Measurements from ENCODE around the gene UNG.
A peak's percentile ranks its signal among the peaks of the same experiment; 100 is the strongest.
"Not testable (repeated sequence)": the region's sequence is repeated elsewhere in the genome, so short reads cannot be mapped to it uniquely, and the experiment has no call there.

UNG gene

GRCh38 chr12:109097435-109098182, at the start of gene UNG:
TSS of gene UNG (plus strand) at chr12:109097597. CDS start at chr12:109097680, 83 bp downstream.
- peak; percentile 92 to 95 for DNase-seq (ENCODE audit: low read depth in 2 of 2)

- DNase-seq (ENCODE audit: low read depth in 2 of 2) = not testable (repeated sequence)
Measured at GRCh38 chr12:109048706-109049105, 48.7 kb upstream of the UNG start.

GRCh38 chr12:109049794-109050193, 47.6 kb upstream of the UNG start:
- not testable (repeated sequence) for DNase-seq (ENCODE audit: low read depth in 2 of 2)

DNA sequence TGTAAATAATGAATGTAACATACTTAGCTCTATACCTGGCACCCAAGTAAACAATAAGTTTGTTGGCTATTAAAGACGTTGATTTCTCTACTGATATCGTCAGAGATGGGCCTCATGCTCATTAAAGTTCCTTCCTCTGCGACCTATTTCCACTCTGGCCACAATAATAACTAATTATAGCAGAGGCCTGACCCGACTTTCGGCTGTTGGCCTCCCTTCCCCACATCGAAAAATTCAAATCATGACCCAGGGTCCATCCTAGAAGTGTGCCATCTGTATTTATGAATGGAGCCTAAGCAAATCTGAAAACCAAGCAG, 45.3 kb upstream of the UNG start:
- DNase-seq (ENCODE audit: low read depth in 2 of 2) = no peak

GRCh38 chr12:109052414-109053323, 44.7 kb upstream of the UNG start, which contains the start of gene USP30:
TSS of gene USP30 (plus strand) at chr12:109052576. CDS start at chr12:109052679, 103 bp downstream.
- DNase-seq (ENCODE audit: low read depth in 2 of 2) = peak; percentile 65 to 78

DNA sequence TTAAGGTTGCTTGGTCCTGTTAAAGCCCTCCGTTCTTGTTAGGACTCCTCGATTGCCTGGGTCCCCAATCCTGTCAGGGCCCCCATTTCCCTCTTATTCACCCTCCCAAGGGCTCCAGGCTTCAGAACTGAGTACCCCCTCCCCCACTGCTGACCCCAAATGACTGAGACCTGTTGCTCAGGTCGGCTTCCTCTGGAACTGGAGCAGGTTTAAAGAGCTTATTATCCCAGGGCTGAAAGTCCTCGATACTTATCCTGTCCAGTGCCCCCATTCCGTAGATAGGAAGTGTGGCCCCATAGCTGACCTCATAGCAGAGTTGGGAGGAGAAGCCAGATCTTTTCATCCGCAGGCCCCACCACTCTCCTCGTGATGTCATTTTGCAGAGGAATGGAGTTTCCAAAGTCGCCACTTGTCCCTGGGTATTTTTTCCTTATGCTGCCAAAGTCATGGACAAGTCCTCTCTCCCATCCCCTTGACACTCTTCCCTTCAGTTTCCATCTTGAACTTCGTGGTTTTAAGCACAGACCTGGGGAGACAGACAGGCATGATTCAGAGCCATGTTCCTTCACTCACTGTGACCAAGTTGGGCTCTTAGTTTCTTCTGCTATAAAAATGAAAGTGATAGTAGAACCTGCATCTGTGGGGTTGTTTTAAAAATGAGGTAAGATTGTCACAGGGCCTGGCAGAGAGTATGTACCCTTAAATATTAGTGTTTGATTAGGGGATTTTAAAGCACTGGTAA, 43.8 kb upstream of the UNG start:
- no peak for DNase-seq (ENCODE audit: low read depth in 2 of 2)

GRCh38 chr12:109054124-109054513, 43.3 kb upstream of the UNG start:
- DNase-seq (ENCODE audit: low read depth in 2 of 2) = not testable (repeated sequence)

DNA sequence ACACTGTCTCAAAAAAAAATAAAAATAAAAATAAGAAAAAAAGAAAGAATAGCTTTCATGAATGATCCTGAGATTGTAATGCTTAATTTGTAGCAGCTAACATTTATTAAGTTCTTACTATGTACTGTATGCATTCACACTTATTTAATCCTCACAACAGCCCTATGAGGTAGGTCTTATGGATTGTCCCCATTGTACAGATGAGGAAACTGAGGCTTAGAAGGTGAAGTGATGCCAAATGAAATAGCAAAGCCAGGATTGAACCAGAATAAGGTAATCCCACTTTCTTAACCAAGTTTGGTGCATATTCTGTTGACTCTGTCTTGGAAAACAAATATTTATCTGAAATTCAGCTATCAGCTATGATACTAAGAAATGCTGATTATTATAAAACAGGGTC, 42.9 kb upstream of the UNG start:
- DNase-seq (ENCODE audit: low read depth in 2 of 2) = no peak

DNA sequence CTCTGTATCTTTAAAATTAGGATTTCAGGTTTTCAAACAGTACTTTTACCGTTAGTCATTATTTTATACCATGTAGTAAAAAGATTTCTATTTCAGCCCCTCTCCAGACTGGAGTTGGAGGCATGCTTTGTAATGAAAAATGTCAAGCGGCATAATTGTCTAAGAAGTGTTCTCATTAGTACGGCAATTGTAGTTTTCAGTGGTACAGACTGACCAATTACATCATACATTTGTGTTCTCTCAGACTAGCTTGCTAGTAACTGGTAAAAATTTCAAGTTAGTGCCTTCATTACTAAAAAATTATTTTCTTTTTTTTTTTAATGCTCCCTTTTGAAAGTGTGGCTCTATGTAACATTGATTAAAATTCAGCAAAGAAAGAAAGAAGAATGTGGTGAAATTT, 40.5 kb upstream of the UNG start:
- DNase-seq (ENCODE audit: low read depth in 2 of 2) = no peak

DNA sequence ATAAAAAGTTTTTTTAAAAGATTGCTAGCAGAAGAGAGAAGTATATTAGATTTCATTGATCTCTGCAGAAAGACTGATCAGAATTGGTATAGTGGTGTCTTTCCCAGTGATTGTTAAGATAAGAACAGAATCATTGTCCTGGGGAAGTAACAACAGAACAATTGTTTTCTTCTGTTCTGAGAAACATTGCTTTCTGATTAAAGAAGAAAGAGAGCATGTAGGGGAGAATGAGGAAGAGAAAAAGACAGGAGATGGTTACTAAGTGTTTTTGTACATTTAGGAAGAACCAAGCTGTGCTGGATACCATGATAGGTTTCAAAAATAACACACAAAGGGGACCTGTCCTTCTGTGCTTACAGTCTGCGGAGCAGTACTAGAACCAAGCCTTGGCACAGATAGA, 40.0 kb upstream of the UNG start:
- DNase-seq (ENCODE audit: low read depth in 2 of 2) = no peak

DNA sequence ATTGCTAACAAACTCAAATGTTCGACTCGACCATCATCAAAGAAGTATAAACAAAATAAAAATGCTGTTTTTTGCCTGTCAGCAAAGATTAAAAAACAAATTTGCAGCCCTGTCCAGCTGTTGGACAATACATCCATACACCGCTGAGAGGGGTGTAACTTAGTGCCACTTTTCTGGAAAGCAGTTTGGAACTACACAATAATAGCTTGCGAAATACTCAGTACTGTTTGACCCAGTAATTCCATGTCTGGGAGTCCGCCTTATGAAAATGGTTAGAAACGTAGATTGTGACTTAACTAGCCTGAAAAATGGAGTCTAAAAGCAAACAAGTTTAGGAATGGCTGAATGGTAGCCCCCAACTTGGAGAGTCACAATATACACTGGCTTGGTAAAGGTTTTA, 38.6 kb upstream of the UNG start:
- no peak for DNase-seq (ENCODE audit: low read depth in 2 of 2)

DNA sequence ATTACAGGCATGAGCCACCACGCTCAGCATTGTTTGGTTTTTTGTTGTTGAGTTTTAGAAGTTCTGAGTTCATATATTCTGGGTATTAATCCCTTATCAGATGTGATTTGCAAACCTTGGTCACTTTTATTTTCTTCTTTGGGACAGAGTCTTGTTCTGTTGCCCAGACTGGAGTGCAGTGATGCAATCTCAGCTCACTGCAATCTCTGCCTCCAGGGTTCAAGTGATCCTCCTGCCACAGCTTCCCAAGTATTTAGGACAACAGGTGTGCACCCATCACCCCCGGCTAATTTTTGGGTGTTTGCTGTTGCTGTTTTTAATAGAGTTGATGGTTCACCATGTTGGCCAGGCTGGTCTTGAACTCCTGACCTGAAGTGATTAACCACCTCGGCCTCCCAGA, 33.3 kb upstream of the UNG start:
- DNase-seq (ENCODE audit: low read depth in 2 of 2) = no peak

GRCh38 chr12:109065154-109065852, 32.1 kb upstream of the UNG start:
- no peak for DNase-seq (ENCODE audit: low read depth in 2 of 2)

- no peak for DNase-seq (ENCODE audit: low read depth in 2 of 2)
Measured at GRCh38 chr12:109065853-109066193, 31.6 kb upstream of the UNG start.

GRCh38 chr12:109069307-109070271, 27.8 kb upstream of the UNG start:
- DNase-seq (ENCODE audit: low read depth in 2 of 2) = no peak

DNA sequence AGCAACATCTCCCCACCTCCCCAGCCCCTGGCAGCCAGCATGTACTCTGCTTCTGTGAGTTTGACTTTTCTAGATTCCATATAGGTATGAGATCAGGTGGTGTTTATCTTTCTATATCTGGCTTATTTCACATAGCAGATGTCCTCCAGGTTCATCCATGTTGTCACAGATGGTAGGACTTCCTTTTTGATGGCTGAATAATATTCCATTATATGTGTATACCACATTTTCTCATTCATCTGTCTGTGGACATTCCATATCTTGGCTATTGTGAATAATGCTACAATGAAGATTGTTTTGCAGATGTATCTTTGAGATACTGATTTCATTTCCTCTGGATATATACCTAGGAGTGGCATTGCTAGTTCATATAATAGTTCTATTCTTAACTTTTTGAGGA, 22.5 kb upstream of the UNG start:
- DNase-seq (ENCODE audit: low read depth in 2 of 2) = no peak

DNA sequence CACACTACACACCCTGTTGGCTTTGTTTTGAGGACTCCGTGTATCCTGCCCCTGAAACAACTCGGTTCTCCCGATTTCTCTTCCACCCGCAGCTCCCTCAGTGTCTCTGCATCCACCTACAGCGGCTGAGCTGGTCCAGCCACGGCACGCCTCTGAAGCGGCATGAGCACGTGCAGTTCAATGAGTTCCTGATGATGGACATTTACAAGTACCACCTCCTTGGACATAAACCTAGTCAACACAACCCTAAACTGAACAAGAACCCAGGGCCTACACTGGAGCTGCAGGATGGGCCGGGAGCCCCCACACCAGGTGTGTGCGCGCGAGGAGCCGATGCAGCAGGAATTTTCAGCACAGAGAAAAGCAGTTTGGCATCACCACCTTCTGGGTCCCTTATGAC, 14.6 kb upstream of the UNG start:
- no peak for DNase-seq (ENCODE audit: low read depth in 2 of 2)

DNA sequence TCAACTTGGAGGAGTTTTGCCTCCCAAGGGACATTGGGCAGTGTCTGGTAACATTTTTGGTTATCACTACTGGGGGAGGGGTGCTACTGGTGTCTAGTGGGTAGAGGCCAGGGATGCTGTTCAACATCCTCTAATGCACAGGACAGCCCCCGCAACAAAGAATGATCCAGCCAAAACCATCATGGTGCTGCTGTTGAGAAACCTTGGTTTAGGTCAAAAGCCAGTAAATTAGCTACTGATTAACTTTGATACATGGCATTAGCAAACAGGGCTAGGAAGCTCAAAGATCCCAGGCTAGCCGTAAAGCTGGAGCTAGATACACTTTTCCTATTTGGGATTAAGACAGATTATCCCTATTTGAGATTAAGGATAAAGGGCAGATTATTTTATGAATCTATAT, 13.0 kb upstream of the UNG start:
- no peak for DNase-seq (ENCODE audit: low read depth in 2 of 2)

GRCh38 chr12:109085590-109085989, 11.8 kb upstream of the UNG start:
- DNase-seq (ENCODE audit: low read depth in 2 of 2) = no peak

GRCh38 chr12:109087250-109087649, 10.1 kb upstream of the UNG start:
- DNase-seq (ENCODE audit: low read depth in 2 of 2) = no peak

DNA sequence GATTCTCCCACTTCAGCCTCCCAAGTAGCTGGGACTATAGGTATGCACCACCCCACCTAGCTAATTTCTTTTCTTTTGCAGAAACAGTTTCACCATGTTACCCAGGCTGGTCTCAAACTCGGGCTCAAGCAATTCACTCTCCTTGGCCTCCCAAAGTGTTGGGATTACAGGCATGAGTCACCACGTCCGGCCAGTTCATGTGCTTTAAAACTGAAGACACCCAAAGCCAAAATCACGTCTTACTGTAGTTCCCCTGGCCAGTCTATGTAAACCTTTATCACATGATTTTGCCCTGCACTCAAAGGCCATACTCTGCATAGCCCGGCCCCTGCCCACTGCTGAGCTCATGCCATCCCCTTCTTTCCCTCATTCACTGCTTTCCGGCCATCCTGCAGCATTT, 8.6 kb upstream of the UNG start:
- DNase-seq (ENCODE audit: low read depth in 2 of 2) = no peak
